Ishikawa (cell line): ENCODE data around the gene ITFG1.

Experiments used
- CEBPB ChIP-seq: IDR thresholded peaks from 2 replicates; pipeline ENCODE4 v1.6.1; 2012
- CREB1 ChIP-seq: IDR thresholded peaks from 2 replicates; pipeline ENCODE4 v1.6.1; 2012; ENCODE audit warnings: low read depth
- EGR1 ChIP-seq: IDR thresholded peaks from 2 replicates; pipeline ENCODE4 v1.6.1; 2012
- EP300 ChIP-seq: IDR thresholded peaks from 2 replicates; pipeline ENCODE4 v1.6.1; 2012; ENCODE audit warnings: borderline replicate concordance
- FOXM1 ChIP-seq: IDR thresholded peaks from 2 replicates; pipeline ENCODE4 v1.6.1; 2012; ENCODE audit warnings: low read depth, borderline replicate concordance
- MAX ChIP-seq: IDR thresholded peaks from 2 replicates; pipeline ENCODE4 v1.6.1; 2012
- NFIC ChIP-seq: IDR thresholded peaks from 2 replicates; pipeline ENCODE4 v1.6.1; 2012
- RAD21 ChIP-seq: IDR thresholded peaks from 2 replicates; pipeline ENCODE4 v1.6.1; 2012; ENCODE audit warnings: low read depth
- TAF1 ChIP-seq: IDR thresholded peaks from 2 replicates; pipeline ENCODE4 v1.6.1; 2012; ENCODE audit warnings: low read depth, mild to moderate bottlenecking
- TCF12 ChIP-seq: IDR thresholded peaks from 2 replicates; pipeline ENCODE4 v1.6.1; 2012; ENCODE audit warnings: low read depth
- TEAD4 ChIP-seq: IDR thresholded peaks from 2 replicates; pipeline ENCODE4 v1.6.1; 2012
- YY1 ChIP-seq: IDR thresholded peaks from 2 replicates; pipeline ENCODE4 v1.6.1; 2012; ENCODE audit warnings: low read depth
- ZBTB7A ChIP-seq: IDR thresholded peaks from 2 replicates; pipeline ENCODE4 v1.6.1; 2012; ENCODE audit warnings: low read depth
- TF ChIP-seq, protein P1 (sequence below): IDR thresholded peaks from 2 replicates; pipeline ENCODE4 v1.6.1; 2012; ENCODE audit warnings: low read depth, mild to moderate bottlenecking
- TF ChIP-seq, protein P2 (sequence below): IDR thresholded peaks from 2 replicates; pipeline ENCODE4 v1.6.1; 2012

Gene ITFG1

GRCh38 chr16:47244206-47244605, 216.7 kb downstream of the ITFG1 start:
- TF ChIP-seq CEBPB (no peak), MAX (no peak), FOXM1 (no peak), TEAD4 (no peak), ZBTB7A (no peak)
- TF ChIP-seq, protein P1, sequence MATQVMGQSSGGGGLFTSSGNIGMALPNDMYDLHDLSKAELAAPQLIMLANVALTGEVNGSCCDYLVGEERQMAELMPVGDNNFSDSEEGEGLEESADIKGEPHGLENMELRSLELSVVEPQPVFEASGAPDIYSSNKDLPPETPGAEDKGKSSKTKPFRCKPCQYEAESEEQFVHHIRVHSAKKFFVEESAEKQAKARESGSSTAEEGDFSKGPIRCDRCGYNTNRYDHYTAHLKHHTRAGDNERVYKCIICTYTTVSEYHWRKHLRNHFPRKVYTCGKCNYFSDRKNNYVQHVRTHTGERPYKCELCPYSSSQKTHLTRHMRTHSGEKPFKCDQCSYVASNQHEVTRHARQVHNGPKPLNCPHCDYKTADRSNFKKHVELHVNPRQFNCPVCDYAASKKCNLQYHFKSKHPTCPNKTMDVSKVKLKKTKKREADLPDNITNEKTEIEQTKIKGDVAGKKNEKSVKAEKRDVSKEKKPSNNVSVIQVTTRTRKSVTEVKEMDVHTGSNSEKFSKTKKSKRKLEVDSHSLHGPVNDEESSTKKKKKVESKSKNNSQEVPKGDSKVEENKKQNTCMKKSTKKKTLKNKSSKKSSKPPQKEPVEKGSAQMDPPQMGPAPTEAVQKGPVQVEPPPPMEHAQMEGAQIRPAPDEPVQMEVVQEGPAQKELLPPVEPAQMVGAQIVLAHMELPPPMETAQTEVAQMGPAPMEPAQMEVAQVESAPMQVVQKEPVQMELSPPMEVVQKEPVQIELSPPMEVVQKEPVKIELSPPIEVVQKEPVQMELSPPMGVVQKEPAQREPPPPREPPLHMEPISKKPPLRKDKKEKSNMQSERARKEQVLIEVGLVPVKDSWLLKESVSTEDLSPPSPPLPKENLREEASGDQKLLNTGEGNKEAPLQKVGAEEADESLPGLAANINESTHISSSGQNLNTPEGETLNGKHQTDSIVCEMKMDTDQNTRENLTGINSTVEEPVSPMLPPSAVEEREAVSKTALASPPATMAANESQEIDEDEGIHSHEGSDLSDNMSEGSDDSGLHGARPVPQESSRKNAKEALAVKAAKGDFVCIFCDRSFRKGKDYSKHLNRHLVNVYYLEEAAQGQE, result no peak

DNA sequence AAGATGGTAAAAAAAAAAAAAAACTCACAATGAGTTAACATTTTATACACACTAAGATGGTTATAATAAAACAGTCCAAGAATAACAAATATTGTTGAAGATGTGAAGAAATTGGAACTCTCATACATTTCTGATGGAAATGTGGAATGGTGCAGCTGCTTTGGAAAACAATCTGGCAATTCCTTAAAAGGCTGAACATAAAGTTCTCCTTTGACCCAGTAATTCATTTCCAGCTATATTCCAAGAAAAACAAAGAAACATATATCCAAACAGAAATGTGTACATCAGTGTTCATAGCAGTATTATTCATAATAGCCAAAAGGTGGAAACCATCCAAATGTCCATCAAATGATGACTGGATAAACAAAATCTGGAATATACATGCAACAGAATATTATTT, 219.8 kb downstream of the ITFG1 start:
- TF ChIP-seq MAX (no peak), TAF1 (no peak), YY1 (no peak), EP300 (no peak), RAD21 (no peak), CREB1 (no peak), ZBTB7A (no peak), TEAD4 (no peak), TCF12 (no peak), FOXM1 (no peak), CEBPB (no peak), EGR1 (no peak), NFIC (no peak)
- TF ChIP-seq, protein P1, result no peak
- TF ChIP-seq, protein P2, sequence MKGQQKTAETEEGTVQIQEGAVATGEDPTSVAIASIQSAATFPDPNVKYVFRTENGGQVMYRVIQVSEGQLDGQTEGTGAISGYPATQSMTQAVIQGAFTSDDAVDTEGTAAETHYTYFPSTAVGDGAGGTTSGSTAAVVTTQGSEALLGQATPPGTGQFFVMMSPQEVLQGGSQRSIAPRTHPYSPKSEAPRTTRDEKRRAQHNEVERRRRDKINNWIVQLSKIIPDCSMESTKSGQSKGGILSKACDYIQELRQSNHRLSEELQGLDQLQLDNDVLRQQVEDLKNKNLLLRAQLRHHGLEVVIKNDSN, result no peak

DNA sequence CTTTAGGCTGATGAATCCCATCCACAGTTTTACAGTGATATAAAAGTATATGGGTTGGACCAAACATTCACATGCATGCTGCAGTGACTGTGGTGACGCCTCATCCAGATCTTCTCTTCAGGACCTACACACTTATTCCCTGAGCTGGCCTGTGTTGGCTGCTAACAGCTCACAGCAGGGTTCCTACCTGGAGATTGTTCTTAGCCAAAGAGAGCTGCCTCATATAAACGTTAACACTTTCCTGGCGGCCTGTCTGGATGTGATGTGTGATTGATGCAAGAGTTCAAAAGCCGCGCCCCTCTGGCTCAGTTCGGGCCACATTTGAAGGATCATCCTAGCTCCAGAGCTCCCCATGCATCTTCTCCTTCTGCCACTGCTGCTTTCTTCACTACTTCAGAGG, 224.1 kb downstream of the ITFG1 start:
- TF ChIP-seq CREB1 (no peak), ZBTB7A (no peak), CEBPB (no peak), TCF12 (no peak), NFIC (no peak), EGR1 (no peak), EP300 (no peak), RAD21 (no peak)
- TF ChIP-seq, protein P2, result no peak

DNA sequence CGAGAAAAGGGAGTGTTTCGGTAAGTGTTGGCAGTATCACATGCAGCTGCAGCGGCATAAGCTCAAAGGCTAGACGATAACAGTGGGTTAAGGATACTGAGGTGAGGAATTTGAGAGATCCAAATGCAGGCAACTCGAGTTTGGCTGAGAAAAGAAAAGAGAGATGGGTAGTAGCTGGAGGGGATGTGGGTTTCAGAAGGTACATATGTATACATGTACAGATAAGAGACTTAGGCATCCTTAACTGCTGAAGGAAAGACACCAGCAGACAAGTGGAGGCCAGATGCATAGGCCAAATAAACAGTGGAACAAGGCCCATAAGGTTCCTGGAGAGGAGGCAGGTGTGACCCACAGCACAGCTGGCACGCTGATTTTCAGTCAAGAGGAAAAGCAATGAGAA, 230.6 kb downstream of the ITFG1 start:
- TF ChIP-seq RAD21, result no peak
- TF ChIP-seq, protein P2, result no peak

DNA sequence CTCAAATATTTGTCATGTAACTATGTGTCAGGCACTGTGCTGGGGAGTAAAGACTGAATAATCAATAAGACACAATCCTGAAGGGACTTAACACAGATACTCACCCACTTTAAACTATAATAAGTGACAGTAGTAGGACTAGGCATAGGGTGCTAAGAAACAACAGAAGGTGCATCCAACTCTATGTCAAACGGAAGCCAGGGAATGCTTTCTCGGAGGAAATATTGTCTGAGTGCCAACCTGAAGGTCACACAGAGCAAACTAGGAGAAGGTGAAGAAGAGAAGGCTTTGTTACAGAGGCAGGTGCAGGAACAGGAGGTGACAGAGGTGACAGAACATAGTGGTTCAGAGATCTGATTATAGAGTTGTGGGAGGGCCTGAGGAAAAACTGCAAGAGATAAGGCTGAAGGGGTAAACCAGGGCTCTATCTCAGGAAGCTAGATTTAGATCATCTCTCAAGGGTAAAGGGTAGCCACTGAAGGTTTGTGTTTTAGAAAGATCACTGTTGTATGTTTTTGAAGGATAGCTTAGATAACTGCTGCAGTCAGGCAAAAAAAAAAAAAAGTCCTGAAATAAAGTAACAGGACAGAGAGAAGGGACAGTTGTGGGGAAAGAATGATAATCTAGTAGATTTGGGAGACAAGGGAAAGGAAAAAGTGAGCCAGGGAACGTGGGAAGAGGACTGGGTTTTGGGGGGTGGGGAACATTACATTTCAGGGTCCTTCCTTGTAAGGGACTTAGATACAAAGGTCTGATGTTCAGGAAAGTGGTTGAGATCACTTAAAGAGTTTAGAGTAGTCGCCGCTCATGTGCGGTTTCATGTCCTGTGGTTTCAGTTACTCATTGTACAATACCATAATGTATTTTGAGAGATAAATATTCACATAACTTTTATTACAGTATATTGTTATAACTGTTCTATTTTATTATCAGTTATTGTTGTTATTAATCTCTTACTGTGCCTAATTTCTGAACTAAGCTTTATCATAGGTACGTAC, 231.5 kb downstream of the ITFG1 start:
- no peak for TF ChIP-seq EGR1
- TF ChIP-seq ZBTB7A, result no peak
- no peak for TF ChIP-seq EP300
- no peak for TF ChIP-seq FOXM1
- TF ChIP-seq, protein P1, result no peak
- no peak for TF ChIP-seq TCF12
- no peak for TF ChIP-seq YY1
- TF ChIP-seq TAF1, result no peak
- no peak for TF ChIP-seq RAD21
- TF ChIP-seq TEAD4, result no peak
- no peak for TF ChIP-seq NFIC
- TF ChIP-seq, protein P2, result no peak
- TF ChIP-seq CREB1, result no peak
- no peak for TF ChIP-seq MAX
- no peak for TF ChIP-seq CEBPB
